Trophoblast cell (in vitro differentiated cells and primary cell): ENCODE results near the gene LZTS3.

ENCODE experiments used
- DNase-seq, 2 donors: peaks; one replicate each; pipeline ENCODE4 v3.0.0-alpha.2; 2016
- H2AFZ ChIP-seq: 2 replicates; pipeline ENCODE4 v1.6.1; 2013; ENCODE audit warnings: low read length, moderate library complexity, mild to moderate bottlenecking; ENCODE audit not compliant: insufficient read depth, poor library complexity
- H2AK5ac ChIP-seq: 2 replicates; pipeline ENCODE4 v1.6.1; 2013; ENCODE audit warnings: mild to moderate bottlenecking, low read length
- H2BK120ac ChIP-seq: 2 replicates; pipeline ENCODE4 v1.6.1; 2013; ENCODE audit warnings: low read length, mild to moderate bottlenecking, moderate library complexity; ENCODE audit not compliant: insufficient read depth, poor library complexity
- H2BK12ac ChIP-seq: 2 replicates; pipeline ENCODE4 v1.6.1; 2013; ENCODE audit warnings: mild to moderate bottlenecking, low read length, moderate library complexity
- H2BK5ac ChIP-seq: 2 replicates; pipeline ENCODE4 v1.6.1; 2013; ENCODE audit warnings: low read length, low read depth, moderate library complexity, mild to moderate bottlenecking; ENCODE audit not compliant: poor library complexity
- H3K14ac ChIP-seq: 2 replicates; pipeline ENCODE4 v1.6.1; 2013; ENCODE audit warnings: mild to moderate bottlenecking, low read length
- H3K18ac ChIP-seq: 2 replicates; pipeline ENCODE4 v1.6.1; 2013; ENCODE audit warnings: mild to moderate bottlenecking, low read length
- H3K23ac ChIP-seq: 2 replicates; pipeline ENCODE4 v1.6.1; 2013; ENCODE audit warnings: low read length
- H3K27ac ChIP-seq: 2 replicates; pipeline ENCODE4 v1.5.1; 2013; ENCODE audit warnings: low read depth, mild to moderate bottlenecking, inconsistent platforms, low read length, moderate library complexity
- H3K27me3 ChIP-seq: 2 replicates; pipeline ENCODE4 v1.6.1; 2013; ENCODE audit warnings: inconsistent platforms, mild to moderate bottlenecking, low read length, moderate library complexity; ENCODE audit not compliant: insufficient read depth
- H3K36me3 ChIP-seq, 2 experiments: 1 replicate in 1 of 2; 2 replicates in 1 of 2; pipeline ENCODE4 v1.6.1; 2013; ENCODE audit warnings: low read length in 2 of 2, mild to moderate bottlenecking in 2 of 2, moderate library complexity in 1 of 2; ENCODE audit not compliant: insufficient read depth in 2 of 2, control insufficient read depth in 1 of 2
- H3K4ac ChIP-seq: 2 replicates; pipeline ENCODE4 v1.6.1; 2013; ENCODE audit warnings: low read depth, mild to moderate bottlenecking, low read length, moderate library complexity
- H3K4me1 ChIP-seq, 2 experiments: 1 replicate in 1 of 2; 2 replicates in 1 of 2; pipeline ENCODE4 v1.6.1; 2013; ENCODE audit warnings: low read length in 2 of 2, mild to moderate bottlenecking in 2 of 2, moderate library complexity in 1 of 2; ENCODE audit not compliant: insufficient read depth in 2 of 2, control insufficient read depth in 1 of 2
- H3K4me2 ChIP-seq: 2 replicates; pipeline ENCODE4 v1.6.1; 2013; ENCODE audit warnings: inconsistent platforms, mild to moderate bottlenecking, low read length, moderate library complexity
- H3K4me3 ChIP-seq: 2 replicates; pipeline ENCODE4 v1.5.1; 2013; ENCODE audit warnings: mild to moderate bottlenecking, low read depth, low read length, inconsistent platforms
- H3K79me1 ChIP-seq: one replicate; pipeline ENCODE4 v1.6.1; 2013; ENCODE audit warnings: low read length
- H3K79me2 ChIP-seq: 2 replicates; pipeline ENCODE4 v1.6.1; 2013; ENCODE audit warnings: low read length, mild to moderate bottlenecking; ENCODE audit not compliant: control insufficient read depth, insufficient read depth, poor library complexity
- H3K9ac ChIP-seq: 2 replicates; pipeline ENCODE4 v1.6.1; 2013; ENCODE audit warnings: mild to moderate bottlenecking, low read length
- H3K9me3 ChIP-seq: 2 replicates; pipeline ENCODE4 v1.6.1; 2013; ENCODE audit warnings: low read depth, mild to moderate bottlenecking, control low read depth, inconsistent platforms, low read length; ENCODE audit not compliant: insufficient read depth
- H4K12ac ChIP-seq: 2 replicates; pipeline ENCODE4 v1.6.1; 2013; ENCODE audit warnings: low read depth, mild to moderate bottlenecking, low read length, moderate library complexity
- H4K8ac ChIP-seq: 2 replicates; pipeline ENCODE4 v1.6.1; 2013; ENCODE audit warnings: low read depth, mild to moderate bottlenecking, low read length, moderate library complexity
- H4K91ac ChIP-seq: one replicate; pipeline ENCODE4 v1.6.1; 2013; ENCODE audit warnings: low read depth, mild to moderate bottlenecking, low read length, moderate library complexity
- WGBS: extraction: QIAGEN DNeasy Blood & Tissue Kit; methylation state at CpG from one replicate; pipeline ENCODE4 v1.1.7; 2013; ENCODE audit warnings: missing lambda C conversion rate; ENCODE audit not compliant: insufficient read length, insufficient coverage; ENCODE audit errors: extremely low coverage; 5-methylcytosine and 5-hydroxymethylcytosine counted together

The LZTS3 gene

DNA sequence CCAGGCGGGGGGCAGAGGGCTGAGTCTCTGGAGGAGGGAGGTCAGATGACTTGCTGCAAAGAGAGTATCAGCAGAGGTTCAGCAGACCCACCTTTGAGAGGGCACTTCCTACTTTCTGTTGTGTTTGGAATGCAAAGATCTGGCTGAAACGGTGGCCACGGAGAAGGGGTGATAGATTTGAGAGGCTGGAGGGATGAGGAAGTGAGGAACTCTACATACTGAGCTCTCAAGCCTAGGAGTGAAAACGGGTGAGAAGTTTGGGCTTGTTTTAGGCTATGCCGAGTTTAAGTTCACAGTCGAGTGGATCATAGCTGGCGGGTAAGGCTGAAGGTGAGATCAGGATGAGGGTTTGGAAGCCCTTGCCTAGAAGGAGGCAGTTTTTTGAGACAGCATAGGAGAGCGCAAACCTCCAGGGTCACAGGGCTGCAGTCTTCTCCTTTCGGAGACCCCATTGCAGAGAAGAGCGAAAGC lies 35.5 kb upstream of the LZTS3 start:
- Histone ChIP-seq H3K14ac (peak overlapping the region; percentile 76), H2AK5ac (peak overlapping the region; percentile 8), H3K79me1 (peaks cover 17% of the 10 kb centered on the region), H3K4me1 (peaks cover 11 to 12% of the 10 kb centered on the region in 2 experiments), H3K23ac (no peak overlapping the region), H2BK12ac (no peak overlapping the region), H2AFZ (peak overlapping the region; percentile 64), H3K4me2 (peak overlapping the region; percentile 93), H4K91ac (peak overlapping the region; percentile 88), H3K27me3 (no peaks in the 10 kb centered on the region), H4K12ac (peak overlapping the region; percentile 79), H3K9ac (peak overlapping the region; percentile 81), H3K4ac (peak overlapping the region; percentile 71), H4K8ac (peak overlapping the region; percentile 98), H3K18ac (peak overlapping the region; percentile 61), H2BK120ac (peak overlapping the region; percentile 43), H3K36me3 (peaks cover 7 to 9% of the 10 kb centered on the region in 2 experiments), H3K4me3 (peak overlapping the region; percentile 88), H3K79me2 (peaks cover 19% of the 10 kb centered on the region), H3K9me3 (no peaks in the 10 kb centered on the region), H2BK5ac (peak overlapping the region; percentile 62), H3K27ac (peak overlapping the region; percentile 13)
- DNase-seq = peak in 1 of 2 donors; percentile 35
- no CpG with 5 or more reads among the region's 10 CpGs for WGBS

DNA sequence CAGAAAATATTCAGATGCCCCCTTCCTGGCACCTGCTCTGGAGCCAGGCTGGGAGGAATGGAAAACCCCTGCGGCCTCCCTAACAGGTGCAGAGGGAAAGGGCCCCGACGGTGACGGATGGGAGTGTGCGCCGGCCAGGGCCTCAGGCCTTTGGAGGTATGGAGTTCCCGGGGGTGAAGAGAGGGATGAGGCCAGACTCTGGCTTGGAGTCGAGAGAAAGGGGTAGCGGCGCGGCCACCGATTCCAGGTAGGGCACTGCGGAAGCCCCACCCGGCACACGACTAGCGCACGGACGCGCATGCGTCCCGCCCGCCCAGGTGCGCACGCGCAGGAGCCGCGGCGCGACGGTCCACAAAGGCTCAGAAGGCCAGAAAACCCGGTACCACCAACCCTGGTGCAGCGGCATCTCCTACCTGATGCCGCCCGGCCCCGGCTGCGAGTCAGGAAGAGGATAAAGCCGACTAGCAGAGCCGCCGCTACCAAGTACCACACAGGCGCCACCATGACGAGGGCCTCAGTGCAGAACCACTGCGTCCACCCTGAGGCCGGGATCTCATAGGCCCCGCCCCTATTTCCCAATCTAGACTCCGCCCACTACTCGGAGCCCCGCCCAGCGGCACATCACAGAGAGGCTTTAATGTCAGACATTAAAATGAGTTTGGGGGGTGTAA lies 30.9 kb upstream of the LZTS3 start, which contains the start of gene DDRGK1:
TSS of gene DDRGK1 (minus strand) at position 559 of the 671 bp plus-strand sequence. CDS start at position 504, 55 bp downstream.
- no CpG with 5 or more reads among the region's 48 CpGs for WGBS
- peak within 1 kb of the TSS; percentile 92 for H4K91ac ChIP-seq
- peak within 1 kb of the TSS; percentile 95 for H3K27ac ChIP-seq
- H3K79me1 ChIP-seq = peaks cover 15% of the 10 kb centered on the region
- peak; percentile 78 to 90 for DNase-seq
- H3K36me3 ChIP-seq = peaks cover 17 to 22% of the 10 kb centered on the region in 2 experiments
- H3K4ac ChIP-seq = peak within 1 kb of the TSS; percentile 97
- peak within 1 kb of the TSS; percentile 100 for H4K12ac ChIP-seq
- peak within 1 kb of the TSS; percentile 81 for H3K9ac ChIP-seq
- peaks cover 9 to 12% of the 10 kb centered on the region in 2 experiments for H3K4me1 ChIP-seq
- H3K4me3 ChIP-seq = peak within 1 kb of the TSS; percentile 82
- peaks cover 22% of the 10 kb centered on the region for H3K79me2 ChIP-seq
- peak within 1 kb of the TSS; percentile 99 for H3K18ac ChIP-seq
- no peaks in the 10 kb centered on the region for H3K9me3 ChIP-seq
- H2AFZ ChIP-seq = peak within 1 kb of the TSS; percentile 96
- H2AK5ac ChIP-seq = peak within 1 kb of the TSS; percentile 91
- peak within 1 kb of the TSS; percentile 97 for H2BK5ac ChIP-seq
- peak within 1 kb of the TSS; percentile 71 for H3K4me2 ChIP-seq
- peak within 1 kb of the TSS; percentile 54 for H2BK12ac ChIP-seq
- no peak within 1 kb of the TSS for H3K23ac ChIP-seq
- H4K8ac ChIP-seq = peak within 1 kb of the TSS; percentile 100
- peak within 1 kb of the TSS; percentile 97 for H3K14ac ChIP-seq
- H3K27me3 ChIP-seq = no peaks in the 10 kb centered on the region
- peak within 1 kb of the TSS; percentile 80 for H2BK120ac ChIP-seq

DNA sequence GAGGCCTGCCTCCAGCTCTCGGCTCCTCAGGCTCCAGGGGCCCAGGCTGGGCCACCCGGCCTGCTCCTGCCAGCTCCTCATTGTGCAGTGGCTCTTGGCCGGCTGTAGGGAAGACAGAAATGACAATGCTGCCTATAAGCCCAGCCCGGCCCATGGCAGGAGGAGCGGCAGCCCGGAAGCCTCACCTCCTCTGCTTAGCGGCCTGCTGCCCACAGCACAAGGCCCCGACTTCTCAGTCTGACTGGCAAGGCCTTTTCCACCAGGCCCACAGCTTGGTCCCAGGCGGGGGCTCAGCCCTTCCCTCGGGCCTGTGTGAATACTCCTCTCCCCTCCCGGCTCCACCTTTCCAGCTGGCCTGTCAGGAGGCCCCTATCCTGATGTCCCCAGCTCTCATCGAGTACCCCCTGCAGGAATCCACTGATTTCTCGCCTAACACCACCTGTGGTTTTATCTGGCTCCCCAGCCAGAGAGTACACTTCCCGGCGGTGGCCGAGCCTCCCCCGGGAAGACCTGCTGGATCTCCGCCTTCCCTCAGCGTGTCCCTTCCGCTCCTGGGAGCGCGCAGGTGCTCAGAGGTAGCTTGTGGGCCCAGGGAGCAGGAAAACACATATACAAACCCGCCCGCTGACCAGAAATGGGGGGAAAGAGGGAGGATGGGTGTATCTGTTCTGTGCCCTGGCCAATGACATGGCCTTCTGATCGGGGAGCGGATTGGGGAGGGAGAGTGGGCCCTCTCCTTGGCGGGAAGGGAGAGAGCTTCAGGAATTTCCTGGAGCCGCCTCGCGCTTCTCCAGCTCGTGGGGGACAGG lies 30.2 kb upstream of the LZTS3 start:
- Histone ChIP-seq H2AFZ (peak overlapping the region; percentile 96), H3K27me3 (no peaks in the 10 kb centered on the region), H3K14ac (peak overlapping the region; percentile 95), H3K27ac (peak overlapping the region; percentile 95), H3K18ac (peak overlapping the region; percentile 99), H3K79me1 (peaks cover 9% of the 10 kb centered on the region), H3K4me2 (peak overlapping the region; percentile 71), H3K23ac (no peak overlapping the region), H3K9me3 (no peaks in the 10 kb centered on the region), H2BK5ac (peak overlapping the region; percentile 76), H3K9ac (peak overlapping the region; percentile 81), H2BK12ac (no peak overlapping the region), H2BK120ac (peak overlapping the region; percentile 75), H4K12ac (peak overlapping the region; percentile 100), H3K4ac (peak overlapping the region; percentile 75), H4K91ac (peak overlapping the region; percentile 92), H3K4me1 (peaks cover 7 to 9% of the 10 kb centered on the region in 2 experiments), H3K36me3 (peaks cover 19 to 23% of the 10 kb centered on the region in 2 experiments), H4K8ac (peak overlapping the region; percentile 100), H3K4me3 (peak overlapping the region; percentile 82), H3K79me2 (peaks cover 16% of the 10 kb centered on the region), H2AK5ac (peak overlapping the region; percentile 91)
- peak in 1 of 2 donors; percentile 10 for DNase-seq
- WGBS = no CpG with 5 or more reads among the region's 31 CpGs

DNA sequence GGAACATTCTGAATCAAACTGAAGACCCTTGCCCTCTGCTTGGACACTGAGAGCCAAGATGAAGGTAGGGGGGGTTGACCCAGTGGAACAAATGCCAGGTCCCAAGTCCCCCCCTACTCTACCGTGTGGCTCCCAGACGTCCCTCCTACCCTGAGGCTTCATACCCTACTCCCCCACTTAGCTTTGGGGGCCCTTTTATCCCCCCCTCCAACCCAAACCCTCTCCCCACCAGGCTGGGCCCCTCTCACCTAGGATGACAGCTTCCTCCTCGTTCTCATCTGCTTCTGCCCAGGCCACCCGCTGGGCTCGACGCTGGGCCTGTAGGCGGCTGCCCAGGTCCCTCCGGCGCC lies 29.6 kb upstream of the LZTS3 start:
- Histone ChIP-seq H3K79me2 (peaks cover 16% of the 10 kb centered on the region), H3K79me1 (peaks cover 9% of the 10 kb centered on the region), H3K4ac (peak overlapping the region; percentile 75), H3K27me3 (no peaks in the 10 kb centered on the region), H3K36me3 (peaks cover 19 to 23% of the 10 kb centered on the region in 2 experiments), H2AK5ac (peak overlapping the region; percentile 91), H3K14ac (peak overlapping the region; percentile 95), H3K18ac (peak overlapping the region; percentile 99), H4K91ac (peak overlapping the region; percentile 92), H2AFZ (no peak overlapping the region), H3K4me1 (peaks cover 6 to 7% of the 10 kb centered on the region in 2 experiments), H3K9ac (peak overlapping the region; percentile 81), H2BK120ac (no peak overlapping the region), H4K8ac (peak overlapping the region; percentile 100), H3K4me2 (peak overlapping the region; percentile 71), H2BK5ac (no peak overlapping the region), H3K23ac (no peak overlapping the region), H4K12ac (peak overlapping the region; percentile 80), H3K9me3 (no peaks in the 10 kb centered on the region), H2BK12ac (no peak overlapping the region), H3K4me3 (no peak overlapping the region), H3K27ac (no peak overlapping the region)
- WGBS = no CpG with 5 or more reads among the region's 9 CpGs
- DNase-seq = no peak
